Activated CD4-positive, alpha-beta T cell treated with anti-CD3 and anti-CD28 coated beads, Interleukin-2, amount 50 U/mL, for 1 hour (primary cell): ENCODE data around the gene B3GALT6.
"Not testable (repeated sequence)": the region's sequence is repeated elsewhere in the genome, so short reads cannot be mapped to it uniquely, and the experiment has no call there.

Source experiments
- DNase-seq: peaks from one replicate; pipeline ENCODE4 v3.0.0-alpha.2; 2020

Gene B3GALT6

GRCh38 chr1:1245817-1246576 is 14.0 kb downstream of the B3GALT6 start:
- no peak for DNase-seq

- DNase-seq: no peak
These were observed 14.7 kb downstream of the B3GALT6 start, which contains the start of gene C1QTNF12 for GRCh38 chr1:1246577-1247340. Gene C1QTNF12, minus strand, starts transcription at chr1:1246722. Its CDS starts 32 bp downstream, at chr1:1246690.

DNA sequence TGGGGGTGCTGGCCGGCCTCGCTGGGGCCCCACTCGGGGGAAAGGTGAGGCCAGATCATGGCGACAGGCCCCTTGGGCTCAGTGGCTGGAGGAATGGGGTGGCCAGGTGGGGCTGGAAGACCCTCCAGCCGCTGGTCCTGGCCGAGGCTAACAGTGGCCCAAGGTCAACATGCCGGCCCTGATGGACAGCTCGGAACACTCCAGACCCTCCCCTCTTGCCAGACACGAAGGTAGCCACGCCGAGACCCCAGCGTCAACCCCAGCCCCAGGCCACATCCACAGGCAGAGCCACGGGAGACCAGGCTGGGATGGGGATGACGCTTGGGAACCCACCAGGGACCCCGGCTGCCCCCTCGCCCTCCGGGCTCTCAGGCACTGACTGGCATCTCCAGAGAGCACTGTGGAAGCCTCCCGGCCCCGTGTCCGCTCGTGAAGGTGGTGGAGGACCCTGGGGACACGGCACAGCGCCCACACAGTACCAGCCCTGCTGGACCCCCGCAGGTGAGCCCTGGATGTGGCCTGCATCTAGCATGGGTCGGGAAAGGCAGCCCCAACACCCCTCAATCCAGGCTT is 15.4 kb downstream of the B3GALT6 start:
- DNase-seq: no peak

DNA sequence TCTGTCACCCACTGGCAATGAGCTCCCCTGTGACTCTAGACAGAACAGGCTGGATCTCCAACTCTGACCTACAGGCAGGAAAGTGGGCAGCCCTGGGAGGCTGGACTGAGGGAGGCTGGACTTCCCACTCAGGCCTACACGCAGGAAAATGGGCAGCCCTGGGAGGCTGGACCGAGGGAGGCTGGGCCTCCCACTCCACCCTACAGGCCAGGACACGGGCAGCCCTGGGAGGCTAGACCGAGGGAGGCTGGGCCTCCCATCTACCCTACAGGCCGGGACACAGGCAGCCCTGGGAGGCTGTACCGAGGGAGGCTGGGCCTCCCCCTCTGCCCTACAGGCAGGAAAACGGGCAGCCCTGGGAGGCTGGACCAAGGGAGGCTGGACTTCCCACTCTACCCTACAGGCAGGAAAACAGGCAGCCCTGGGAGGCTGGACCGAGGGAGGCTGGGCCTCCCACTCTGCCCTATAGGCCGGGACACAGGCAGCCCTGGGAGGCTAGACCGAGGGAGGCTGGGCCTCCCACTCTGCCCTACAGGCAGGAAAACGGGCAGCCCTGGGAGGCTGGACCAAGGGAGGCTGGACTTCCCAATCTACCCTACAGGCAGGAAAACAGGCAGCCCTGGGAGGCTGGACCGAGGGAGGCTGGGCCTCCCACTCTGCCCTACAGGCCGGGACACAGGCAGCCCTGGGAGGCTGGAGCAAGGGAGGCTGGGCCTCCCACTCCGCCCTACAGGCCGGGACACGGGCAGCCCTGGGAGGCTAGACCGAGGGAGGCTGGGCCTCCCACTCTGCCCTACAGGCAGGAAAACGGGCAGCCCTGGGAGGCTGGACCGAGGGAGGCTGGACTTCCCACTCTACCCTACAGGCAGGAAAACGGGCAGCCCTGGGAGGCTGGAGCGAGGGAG is 16.2 kb downstream of the B3GALT6 start:
- DNase-seq: not testable (repeated sequence)

GRCh38 chr1:1250786-1251284 is 18.8 kb downstream of the B3GALT6 start:
- peak; percentile 62 for DNase-seq

DNA sequence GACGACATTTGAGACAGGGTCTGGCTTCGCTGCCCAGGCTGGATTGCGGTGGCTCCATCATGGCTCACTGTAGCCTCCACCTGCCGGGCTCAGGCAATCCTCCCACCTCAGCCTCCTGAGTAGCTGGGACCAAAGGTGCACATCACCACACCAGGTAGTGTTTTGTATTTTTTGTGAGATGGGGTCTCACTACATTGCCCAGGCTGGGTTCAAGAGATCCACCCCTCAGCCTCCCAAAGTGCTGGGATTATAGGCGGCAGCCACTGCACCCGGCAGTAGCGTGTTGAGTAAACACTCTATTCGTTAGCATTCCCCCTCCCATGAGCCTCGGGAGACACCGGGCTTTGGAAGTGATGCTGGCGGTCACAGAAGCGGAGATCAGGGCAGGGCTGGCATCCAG is 21.3 kb downstream of the B3GALT6 start:
- DNase-seq: no peak

GRCh38 chr1:1253972-1254666 is 22.1 kb downstream of the B3GALT6 start:
- DNase-seq: no peak

DNA sequence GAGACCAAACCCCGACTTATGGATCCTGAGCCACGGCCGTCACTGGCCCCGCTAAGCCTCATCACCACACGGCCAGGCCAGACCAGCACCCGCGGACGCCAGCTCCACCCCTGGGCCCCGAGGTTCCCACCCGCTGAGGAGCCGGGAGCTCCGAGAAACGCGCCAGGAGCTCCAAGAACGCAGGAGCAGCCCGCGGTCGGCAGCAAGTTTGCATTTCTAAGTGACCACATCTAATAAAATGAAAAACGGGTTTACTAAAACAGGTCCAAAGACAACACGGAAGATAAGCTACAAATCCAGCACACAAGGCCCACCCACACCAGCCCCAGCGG is 22.6 kb downstream of the B3GALT6 start:
- no peak for DNase-seq

DNA sequence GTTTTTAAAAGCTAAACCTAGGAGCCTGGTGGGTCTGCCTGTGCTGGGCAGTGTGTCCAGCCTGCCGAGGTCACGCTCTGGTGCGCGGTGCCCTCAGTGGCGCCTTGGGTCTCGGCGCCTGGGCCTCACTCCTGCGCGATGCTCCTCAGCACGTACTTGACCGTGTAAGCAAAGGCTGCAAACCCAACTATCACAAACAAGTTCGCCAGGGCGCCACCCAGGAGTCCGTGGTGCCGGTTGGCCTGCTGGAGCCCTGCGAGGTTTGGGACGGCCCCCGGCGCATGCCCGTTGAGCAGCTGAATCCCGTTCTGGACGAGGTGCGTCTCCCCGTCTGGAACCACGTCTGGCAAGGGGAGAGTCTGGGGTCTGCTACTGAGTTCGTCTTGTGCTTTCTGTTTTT is 23.0 kb downstream of the B3GALT6 start:
- no peak for DNase-seq

DNA sequence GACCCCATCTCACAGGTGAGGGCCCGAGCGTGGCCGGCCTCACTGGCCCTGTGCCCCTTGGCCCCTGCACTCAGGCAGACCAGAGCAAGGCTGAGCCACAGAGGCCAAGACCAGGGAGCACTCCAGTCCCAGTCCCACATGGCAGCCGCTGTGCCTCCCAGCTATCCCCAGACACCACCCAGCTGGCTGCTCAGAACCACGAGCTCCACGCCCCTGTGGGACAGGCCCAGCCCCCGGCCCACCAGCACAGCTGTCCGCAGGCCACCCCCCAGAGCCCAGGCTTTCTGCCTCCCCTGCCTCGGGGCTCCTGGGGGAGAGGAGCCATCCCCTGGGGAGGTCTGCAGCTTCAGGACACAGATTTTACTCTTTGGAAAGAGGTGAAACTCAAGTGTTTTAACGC is 23.6 kb downstream of the B3GALT6 start:
- no peak for DNase-seq

DNA sequence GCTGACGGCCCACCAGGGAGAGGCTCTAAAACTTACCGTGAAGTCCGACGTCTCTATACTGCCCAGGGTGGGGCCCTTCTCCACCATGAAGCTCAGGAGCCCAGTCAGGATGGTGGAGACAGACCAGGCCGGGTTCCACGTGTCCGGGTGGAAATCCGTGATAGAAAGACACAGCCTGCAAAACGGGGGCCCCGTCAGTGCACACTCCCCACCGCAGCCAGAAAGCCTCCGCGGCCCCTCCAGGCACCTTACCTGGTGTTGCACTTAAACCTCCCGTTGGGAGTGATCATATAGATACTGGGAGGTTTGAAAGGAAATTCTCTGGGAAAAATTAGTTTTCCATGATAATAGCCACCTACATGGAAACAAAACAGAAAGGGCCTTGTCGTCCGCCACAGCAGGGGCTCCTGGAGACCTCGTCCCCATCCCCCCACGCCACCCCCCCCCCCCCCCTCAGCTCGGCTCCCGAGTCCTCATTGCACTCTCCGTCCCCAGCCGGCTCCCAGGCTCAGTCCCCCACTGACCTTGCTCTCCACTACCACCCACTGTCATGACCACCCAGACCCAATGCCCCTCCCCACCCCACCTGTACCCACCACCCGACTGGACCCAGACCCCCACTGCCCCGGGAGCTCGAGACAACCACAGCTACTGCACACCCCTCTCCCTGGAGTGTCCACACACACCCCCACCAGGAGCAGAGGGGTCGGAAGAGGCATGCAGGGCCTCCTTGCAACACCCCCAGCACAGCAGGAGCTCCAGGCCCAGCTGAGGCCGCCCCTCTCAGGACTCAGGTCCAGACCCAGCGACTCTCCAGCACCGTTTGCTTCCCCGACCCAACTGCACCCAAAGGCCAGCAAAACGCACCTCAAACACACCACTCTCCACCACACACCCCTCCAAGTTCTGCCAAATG is 25.2 kb downstream of the B3GALT6 start:
- no peak for DNase-seq

- no peak for DNase-seq
These were observed 27.1 kb downstream of the B3GALT6 start for GRCh38 chr1:1259119-1259488.

DNA sequence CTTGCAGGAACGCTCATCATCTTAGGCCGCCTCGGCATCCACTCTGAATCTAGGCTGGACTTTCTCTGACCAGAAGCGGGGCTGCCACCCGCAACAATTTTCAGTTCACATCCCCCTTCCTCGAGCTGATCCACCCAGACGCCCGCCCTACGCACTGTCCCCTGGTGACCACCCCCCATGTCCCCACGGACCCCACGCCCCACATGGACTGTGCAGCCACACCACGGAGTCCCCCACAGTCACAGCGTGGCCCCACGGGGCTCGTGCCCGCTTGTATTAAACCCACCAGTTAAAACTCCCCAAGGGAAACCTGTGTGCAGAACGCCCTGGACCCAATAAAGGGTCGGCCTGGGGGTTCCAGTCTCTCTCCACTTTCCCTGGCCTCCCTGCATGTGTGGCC is 27.5 kb downstream of the B3GALT6 start:
- DNase-seq: no peak

DNA sequence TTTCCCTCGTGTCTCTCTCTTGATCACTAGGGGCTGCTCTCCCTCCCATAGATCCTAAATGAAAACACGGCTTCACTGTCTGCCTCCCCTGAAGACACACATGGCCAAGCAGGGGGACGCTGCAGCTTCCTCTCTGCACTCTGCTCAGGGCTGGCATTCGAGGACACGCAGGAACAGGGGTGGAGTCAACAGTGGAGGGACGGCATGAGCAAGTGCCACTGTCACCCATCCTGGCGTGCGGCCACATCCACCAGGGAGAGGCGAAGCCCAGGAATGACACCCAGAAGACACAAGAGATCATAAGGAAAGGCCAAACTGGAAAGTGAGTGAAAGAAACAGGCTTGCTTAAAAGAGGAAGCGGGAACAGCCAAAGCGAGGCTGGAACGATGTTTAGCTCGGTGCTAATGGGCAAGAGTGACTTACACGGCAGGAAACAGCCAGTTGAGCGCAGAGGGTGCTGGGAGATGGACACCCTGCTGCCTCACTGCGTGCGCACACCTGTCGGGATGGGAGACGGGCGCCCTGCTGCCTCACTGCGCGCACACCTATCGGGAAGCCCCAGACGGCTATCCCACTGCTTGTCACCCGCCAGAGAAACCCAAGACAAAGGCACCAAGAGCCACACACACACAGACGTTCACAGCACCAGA is 28.0 kb downstream of the B3GALT6 start:
- no peak for DNase-seq

DNA sequence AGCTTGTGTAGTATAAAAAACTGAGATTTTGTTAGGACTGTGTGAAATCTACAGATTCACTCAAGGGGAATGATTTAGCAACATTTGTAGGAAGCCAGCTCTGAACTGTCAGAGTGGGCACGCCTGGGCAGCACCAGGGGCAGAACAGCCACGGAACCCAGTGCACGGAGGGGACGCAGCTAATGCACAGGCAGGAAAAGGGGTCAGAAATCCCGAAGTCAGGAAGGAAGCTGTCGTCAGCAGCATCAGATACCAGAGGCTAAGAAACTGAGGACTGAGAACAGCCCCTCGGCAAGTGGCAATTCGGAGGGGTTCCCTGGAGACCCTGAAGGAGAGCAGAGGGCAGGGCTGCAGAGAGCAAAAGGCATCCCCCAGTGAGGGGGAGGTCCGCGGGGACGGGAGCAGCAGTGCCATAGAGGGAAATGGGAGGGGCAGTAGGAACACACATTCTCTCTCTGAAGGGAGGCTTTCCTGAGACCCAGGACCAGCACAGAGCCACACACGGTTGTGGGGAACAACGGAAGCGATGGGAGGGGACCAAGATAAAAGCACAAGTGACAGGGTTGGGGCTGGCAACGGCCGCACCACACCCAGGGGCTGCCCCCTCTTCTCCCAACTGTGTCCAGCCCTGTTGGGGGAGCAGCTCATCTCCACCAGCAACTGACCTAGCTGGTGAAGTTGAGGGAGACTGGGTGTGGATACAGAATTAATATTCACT is 29.0 kb downstream of the B3GALT6 start:
- DNase-seq: no peak

- no peak for DNase-seq
These were observed 30.0 kb downstream of the B3GALT6 start for GRCh38 chr1:1262071-1262470.

DNA sequence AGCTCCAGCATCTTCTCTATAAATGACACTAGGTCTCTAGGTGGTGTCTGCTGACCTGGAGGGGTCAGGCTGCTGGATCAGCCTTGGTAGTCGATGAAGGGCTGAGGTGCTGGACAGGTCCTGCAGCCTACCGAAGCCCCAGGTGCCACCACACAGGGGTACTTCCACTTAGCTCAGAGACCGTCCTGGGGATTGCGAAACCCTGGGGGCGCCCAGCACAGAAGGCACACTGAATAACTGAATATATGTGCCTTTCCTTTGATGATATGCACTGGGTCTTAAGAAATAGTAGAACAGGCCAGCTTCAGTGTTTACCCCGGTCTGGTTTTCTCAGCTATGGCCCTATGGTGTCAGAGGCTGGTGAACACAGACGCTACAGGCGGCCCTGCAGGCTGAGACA is 30.7 kb downstream of the B3GALT6 start:
- no peak for DNase-seq

DNA sequence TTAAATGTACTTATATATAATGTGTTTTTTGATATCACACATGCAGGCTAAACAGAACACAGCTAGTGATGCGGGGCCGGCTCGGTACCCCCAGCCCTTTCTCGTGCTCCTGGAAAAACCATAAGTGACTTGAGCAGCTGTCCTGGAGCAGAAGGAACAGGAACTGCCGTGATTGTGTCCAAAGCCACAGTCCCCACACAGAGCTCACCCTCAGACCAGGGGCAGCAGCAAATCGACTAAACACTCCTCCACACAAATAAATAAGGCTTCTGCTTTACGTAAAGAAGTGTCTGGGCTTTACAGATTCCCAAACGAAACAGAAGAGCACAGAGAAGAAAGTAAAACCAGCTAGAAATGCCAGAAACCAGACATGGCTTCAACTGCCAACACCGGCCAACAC is 32.0 kb downstream of the B3GALT6 start:
- no peak for DNase-seq

DNA sequence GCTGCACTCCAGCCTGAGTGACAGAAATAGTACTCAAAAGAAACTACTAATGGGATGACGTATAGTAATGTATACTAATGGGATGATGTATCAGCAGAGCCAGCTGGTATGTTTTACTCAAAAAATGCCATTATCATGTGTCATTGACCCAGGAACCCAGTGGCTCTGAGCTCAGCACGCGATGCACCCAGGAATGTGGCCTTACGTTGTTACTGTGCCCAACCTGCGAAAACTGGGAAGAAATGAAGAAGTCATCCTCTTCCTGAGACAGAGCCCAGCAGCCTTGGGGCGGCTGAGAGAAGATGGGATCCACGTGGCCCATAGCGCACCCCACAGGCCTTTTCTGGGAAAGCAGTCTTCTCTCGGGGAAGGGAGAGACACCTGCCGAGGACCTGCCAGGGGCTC is 32.8 kb downstream of the B3GALT6 start:
- no peak for DNase-seq
